IPS DF 4.7 (cell line): ENCODE results near the gene CACNA2D4.

Source experiments
- DNase-seq: peaks from one replicate; pipeline ENCODE4 v3.0.0-alpha.2; 2013; ENCODE audit warnings: low spot score; ENCODE audit errors: extremely low read depth

Gene CACNA2D4

DNA sequence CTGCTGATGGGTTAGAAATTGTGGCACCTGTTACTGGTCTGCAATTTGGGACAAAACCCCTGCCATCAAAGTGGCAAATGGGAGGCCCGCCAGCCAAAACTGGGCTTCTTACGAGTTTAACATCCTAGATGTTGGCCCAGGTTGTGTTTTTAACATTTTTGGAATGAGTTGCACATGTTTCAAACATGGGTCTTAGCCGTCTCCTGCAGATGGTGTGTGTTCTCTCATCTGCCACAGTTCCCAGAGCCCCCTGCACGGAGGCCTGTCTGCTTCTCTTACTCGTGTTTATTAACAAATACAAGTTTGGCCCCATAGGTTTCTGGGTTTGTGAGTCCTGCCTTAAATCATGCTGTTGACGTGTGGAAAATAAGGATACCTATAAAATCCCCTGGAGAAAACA lies 46.5 kb downstream of the CACNA2D4 start:
- DNase-seq: no peak

- DNase-seq: no peak
Observed at GRCh38 chr12:1870998-1871917, 47.2 kb downstream of the CACNA2D4 start.

- no peak for DNase-seq
Observed at GRCh38 chr12:1870086-1870485, 48.4 kb downstream of the CACNA2D4 start.

DNA sequence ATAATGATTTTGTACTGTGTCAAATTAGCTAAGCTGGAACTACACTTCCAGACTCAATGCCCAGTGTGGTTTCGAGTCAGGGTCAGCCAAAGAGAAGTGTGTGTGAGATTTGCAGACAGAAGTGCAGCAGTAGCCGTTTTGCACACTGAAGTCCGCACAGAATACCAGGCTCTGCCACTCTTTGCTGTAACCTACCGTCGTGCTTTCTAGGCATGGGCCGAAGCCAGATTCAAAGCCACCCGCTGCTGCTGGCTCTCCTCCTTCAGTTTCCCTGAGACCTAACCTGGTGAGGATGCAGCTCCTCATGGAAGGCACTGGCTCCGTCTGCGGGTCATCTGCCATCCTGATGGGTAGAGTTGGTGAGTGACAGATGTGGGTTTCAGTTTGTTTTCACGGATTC lies 49.3 kb downstream of the CACNA2D4 start:
- DNase-seq: no peak

DNA sequence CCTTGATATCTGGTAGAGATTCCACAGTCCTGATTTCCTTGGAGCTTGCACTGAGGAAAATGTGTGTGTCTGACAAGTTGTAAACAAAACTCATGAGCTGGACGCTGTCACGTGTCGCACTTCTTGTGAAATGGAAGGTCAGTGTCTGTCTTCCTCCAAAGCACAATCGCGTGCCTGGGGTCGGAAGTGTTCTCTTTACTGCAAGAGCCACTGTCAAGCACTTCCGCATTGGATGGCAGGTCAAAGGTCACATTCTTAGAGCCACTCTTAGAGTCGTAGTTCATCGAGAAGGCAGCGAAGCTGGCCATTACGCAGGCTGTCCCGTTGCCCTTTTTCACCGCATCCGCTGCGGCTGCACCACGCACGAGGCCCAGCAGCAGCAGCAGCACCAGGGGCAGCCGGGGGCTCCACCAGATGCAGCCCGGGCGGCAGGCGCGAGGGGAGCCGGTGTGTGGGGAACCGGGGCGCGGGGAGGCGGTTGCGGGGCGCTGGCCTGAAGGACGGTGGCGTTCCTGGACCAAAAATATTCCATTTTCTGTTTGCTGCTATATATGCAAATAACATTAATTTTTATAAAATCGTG lies 53.1 kb downstream of the CACNA2D4 start:
- DNase-seq: no peak

DNA sequence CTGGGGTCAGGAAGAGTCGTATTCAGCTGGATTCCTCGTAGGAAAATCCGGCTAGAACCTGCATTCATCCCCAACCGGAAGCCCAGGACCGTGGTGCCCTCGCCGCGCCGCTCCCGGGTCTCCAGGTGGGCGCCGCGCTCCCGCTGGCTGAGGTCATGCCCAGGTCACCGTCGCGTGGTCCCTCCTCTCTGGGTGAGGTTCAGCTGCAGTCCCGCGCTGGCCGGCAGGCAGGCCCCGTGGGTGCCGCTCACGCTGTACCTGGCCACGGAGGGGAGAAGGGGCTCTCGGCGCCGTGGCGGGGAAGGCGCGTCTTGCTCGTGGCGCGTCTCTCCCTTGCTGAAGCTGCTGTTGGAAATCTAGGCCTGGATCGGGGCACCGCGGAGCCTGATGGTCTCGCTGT lies 53.6 kb downstream of the CACNA2D4 start:
- DNase-seq: no peak

- DNase-seq: no peak
Observed at GRCh38 chr12:1864456-1864855, 54.0 kb downstream of the CACNA2D4 start.

DNA sequence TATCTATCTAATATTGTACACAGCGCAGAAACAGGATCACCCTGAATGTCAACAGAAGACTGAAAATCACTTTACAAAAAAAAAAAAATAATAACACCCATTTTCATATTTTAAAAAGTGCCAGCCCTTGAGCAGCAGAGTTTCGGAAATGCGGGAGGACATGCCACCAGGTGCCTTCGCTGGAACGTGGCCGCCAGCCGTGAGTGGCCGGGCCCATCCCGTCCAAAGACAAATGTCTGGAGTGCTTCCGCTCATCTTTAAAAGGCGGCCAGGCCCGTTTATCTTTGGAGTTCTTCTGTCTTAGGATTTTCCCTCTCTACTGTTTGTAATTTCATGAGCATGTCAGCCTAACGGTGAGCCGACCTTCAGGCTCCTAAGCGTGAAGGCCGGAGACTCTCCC lies 54.6 kb downstream of the CACNA2D4 start:
- DNase-seq: no peak

DNA sequence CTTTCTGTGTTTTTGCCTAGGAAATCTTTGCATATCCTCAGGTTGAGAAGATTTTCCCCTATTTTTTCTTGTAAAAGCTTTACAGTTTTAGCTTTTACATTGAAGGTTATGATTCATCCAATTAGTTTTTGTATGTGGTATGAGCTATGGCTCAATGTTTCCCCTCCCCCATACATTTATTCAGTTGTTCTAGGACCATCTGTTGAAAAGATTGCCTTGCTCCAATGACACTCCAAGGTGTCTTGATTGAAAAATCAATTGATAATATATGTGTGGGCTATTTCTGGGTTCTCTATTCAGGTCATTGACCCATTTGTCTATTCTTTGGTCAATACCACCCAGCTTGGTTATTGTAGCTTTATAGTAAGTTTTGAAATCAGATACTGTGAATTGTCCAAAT lies 55.5 kb downstream of the CACNA2D4 start:
- no peak for DNase-seq

DNA sequence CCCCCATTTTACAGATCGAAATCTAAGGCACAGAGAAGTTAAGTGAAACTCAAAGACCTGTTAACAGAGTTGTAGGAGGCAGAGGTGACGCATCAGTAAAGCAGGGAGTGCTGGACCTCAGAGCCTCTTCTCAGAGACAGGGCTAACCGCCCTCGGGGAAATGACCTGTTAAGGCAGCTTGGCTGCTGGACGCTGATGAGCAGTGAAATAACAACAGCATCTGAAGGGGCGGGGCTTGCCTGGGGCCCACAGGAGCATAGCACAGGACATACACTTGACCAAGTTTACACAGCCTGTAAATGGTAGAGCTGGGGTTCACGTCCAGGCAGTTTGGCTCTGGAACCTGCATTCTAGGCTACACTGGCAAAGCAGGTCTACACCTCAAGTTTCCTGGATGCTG lies 58.8 kb downstream of the CACNA2D4 start:
- no peak for DNase-seq

DNA sequence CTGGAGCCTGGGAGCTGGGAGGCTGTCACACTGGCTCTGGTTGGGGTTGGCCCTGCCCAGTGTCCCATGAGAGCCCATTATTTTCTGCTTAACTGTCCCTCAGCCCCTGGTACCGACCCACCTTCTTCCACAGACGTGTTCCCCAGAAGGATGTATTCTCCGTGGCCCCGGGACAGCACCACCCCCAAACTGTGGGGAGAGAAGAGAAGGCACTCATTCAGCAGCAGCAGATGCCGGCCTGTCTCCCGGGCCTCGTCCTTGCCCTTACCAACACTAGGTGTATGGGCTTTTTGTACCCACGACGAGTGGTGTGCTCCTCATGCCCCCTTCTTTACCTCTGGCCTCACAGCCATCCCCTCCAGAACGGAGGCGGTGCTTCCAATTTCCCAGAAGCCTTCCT lies 60.0 kb downstream of the CACNA2D4 start:
- DNase-seq: no peak

DNA sequence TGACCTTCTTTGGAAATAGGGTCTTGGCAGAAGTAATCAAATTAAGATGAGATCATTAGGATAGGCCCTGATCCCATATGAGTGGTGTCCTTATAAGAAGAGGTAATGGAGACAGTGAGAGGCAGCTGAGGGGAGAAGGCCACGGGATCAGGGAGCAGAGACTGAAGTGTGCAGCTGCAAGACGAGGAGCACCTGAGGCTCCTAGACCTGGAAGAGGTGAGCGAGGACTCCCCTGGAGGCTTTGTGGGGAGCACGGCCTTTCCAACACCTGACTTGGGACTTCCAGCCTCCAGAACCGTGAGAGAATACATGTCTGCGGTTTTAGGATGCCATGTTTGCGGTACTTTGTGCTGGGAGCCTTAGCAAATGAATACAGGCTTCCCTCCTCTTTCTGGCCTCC lies 60.6 kb downstream of the CACNA2D4 start:
- no peak for DNase-seq

DNA sequence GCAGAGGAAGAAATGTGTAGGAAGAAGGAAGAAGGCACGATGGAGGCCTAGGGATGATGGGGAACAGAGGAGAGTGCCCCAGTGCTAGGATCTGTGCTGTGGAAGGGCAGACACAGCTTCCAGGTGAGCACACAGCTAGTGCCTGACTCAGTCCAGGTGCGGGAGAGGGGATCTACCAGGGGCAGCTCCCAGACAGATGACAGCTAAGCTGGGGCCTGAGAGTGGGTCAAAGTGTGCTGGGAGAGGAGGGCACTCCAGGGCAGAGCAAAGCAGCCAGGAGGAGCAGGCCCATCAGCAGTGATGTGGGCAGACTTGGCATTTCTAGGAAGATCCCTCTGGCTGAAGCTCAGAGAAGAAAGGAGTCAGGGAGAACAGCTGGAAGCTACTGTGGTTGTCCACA lies 61.4 kb downstream of the CACNA2D4 start:
- DNase-seq: no peak

- DNase-seq: no peak
Observed at GRCh38 chr12:1855241-1855640, 63.2 kb downstream of the CACNA2D4 start.

GRCh38 chr12:1853716-1854115 lies 64.7 kb downstream of the CACNA2D4 start:
- no peak for DNase-seq

- no peak for DNase-seq
Observed at GRCh38 chr12:1852076-1852475, 66.4 kb downstream of the CACNA2D4 start.

- DNase-seq: no peak
Observed at GRCh38 chr12:1851151-1851701, 67.2 kb downstream of the CACNA2D4 start.

- DNase-seq: no peak
Observed at GRCh38 chr12:1848745-1849144, 69.7 kb downstream of the CACNA2D4 start.

- no peak for DNase-seq
Observed at GRCh38 chr12:1848146-1848545, 70.3 kb downstream of the CACNA2D4 start.

- no peak for DNase-seq
Observed at GRCh38 chr12:1847411-1847810, 71.0 kb downstream of the CACNA2D4 start.

DNA sequence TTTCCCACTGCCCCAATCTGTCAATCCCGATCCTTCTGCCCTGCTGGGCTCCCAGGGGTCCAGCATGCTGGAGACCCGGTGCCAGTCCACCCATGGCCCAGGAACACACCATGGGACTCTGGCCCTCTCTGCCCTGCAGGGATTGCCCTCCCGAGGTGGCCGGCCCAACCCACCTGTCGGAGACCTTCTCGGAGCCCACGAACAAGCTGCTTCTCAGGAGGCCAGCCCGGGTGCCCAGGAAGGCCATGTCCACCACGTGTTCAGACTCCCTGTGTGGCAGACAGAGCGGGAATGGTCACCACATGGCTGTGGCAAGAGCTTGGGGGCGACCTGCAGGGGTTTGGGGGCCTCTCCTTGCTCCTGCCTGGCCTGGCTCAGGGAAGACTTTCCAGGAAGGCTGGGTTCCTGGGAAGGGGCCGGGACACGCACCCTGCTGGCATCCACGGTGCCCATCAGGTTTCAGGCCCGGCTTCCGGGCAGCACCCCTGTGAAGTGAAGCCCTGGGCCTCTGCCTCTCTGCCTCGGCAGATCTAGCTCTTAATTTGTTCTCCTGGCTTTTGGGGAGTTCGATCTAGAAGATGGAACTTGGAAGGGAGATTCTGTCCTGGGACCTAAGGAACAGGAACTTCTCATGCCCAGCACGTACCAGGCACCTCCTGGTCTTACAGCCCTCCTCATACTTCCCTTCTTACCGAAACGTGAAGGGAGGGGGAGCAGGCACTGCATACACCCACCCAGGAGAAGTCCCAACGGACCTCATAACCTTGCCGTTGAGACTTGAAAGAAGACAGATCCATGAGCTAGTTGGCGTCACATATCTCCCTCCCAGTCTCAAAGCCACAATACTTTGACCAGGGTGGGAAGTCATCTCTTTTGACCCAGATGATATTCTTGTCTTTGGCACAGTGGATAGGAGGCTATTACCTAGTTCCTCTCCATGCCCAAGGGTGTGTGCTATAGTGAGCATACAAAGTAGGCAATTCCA lies 71.7 kb downstream of the CACNA2D4 start:
- no peak for DNase-seq
